Fibroblast of the aortic adventitia (primary cell): Measurements from ENCODE around the gene SNORC. TPM values are rescaled to one million over a fixed set of nuclear protein-coding genes. Genes with fewer than 3 reads are reported as not detected.
A peak's percentile ranks its signal among the peaks of the same experiment; 100 is the strongest.

ENCODE experiments used
- DNase-seq: peaks from one replicate; pipeline ENCODE4 v3.0.0-alpha.2; 2010; ENCODE audit warnings: low read depth
- H3K4me3 ChIP-seq: 2 replicates; pipeline ENCODE4 v1.5.1; 2011; ENCODE audit warnings: low read depth, mild to moderate bottlenecking, control low read depth, low read length, moderate library complexity
- CTCF ChIP-seq: IDR thresholded peaks from 2 replicates; pipeline ENCODE4 v1.5.1; 2011; ENCODE audit warnings: mild to moderate bottlenecking, low read length, control low read depth, inconsistent platforms; ENCODE audit not compliant: insufficient read depth
- total RNA-seq: library from RNA; depleted of rRNA; stranded (reverse); fragments of >200 nt; gene quantifications from 2 replicates; pipeline ENCODE4 v1.2.3, GENCODE V29; 2012; ENCODE audit warnings: low replicate concordance

SNORC gene
- total RNA-seq, 1 donor: 0.72 TPM

GRCh38 chr2:232886632-232887031 lies 16.6 kb downstream of the SNORC start:
- TF ChIP-seq CTCF: no peak
- DNase-seq: no peak
- no peak overlapping the region for H3K4me3 ChIP-seq

GRCh38 chr2:232887171-232887850 lies 17.2 kb downstream of the SNORC start:
- no peak for DNase-seq
- peak; percentile 18 for TF ChIP-seq CTCF

DNA sequence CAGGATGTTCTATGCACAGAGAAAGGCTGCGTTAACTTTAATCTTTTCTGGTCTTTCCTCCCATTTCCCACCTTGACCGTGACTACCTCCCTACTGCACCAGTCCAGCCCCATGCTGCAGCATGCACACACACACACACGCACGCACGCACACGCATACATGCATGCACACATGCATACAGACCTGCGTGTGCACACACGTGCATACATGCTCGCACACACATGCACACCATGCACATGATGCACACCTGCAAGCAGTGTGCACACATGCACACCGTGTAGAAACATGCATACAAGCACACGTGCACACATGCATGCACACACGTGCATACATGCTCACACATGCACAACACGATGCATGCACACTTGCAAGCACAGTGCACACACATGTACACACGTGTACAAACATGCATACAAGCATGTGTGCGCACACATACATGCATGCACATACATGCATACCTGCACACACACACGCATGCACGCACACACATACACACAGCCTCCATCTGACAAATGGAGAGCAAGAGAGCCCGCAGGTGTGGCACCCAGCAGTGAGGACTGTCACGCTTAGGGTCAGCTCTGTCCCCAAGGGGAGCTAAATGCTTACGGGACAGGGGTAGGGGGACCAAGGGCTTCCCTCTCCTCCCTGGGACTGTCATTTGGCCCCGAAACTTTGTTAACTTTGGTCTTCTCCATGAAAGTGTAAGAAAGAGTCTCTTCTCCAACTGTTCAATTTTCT lies 18.2 kb downstream of the SNORC start:
- no peak overlapping the region for H3K4me3 ChIP-seq
- TF ChIP-seq CTCF: no peak
- DNase-seq: no peak

More at GRCh38 chr2:232887171-232887850, 17.2 kb downstream of the SNORC start:
- H3K4me3 ChIP-seq: no peak overlapping the region

GRCh38 chr2:232888839-232889529 lies 18.9 kb downstream of the SNORC start:
- H3K4me3 ChIP-seq: no peak overlapping the region
- no peak for DNase-seq
- no peak for TF ChIP-seq CTCF

DNA sequence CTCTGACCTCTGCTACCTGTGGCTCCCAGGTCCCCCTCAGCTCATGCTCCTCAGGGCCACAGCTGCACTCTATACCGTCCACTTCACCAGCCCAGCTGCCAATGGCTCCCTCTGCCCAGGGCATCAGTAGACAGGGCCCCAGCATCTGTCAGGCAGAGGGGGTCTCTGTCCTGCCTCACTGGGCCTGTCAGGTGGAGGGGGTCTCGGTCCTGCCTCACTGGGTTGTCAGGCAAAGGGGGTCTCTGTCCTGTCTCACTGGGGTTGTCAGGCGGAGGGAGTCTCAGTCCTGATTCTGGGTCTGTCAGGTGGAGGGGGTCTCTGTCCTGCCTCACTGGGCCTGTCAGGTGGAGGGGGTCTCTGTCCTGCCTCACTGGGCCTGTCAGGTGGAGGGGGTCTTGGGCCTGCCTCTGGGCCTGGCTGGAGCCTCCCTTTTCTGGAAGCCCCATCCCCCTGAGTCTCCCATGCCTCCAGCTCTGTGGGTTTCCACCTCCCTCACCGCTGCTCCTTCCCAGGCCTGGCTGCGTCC lies 19.9 kb downstream of the SNORC start:
- no peak for DNase-seq

More for the DNA sequence above, 19.9 kb downstream of the SNORC start:
- no peak overlapping the region for H3K4me3 ChIP-seq
- no peak for TF ChIP-seq CTCF
